ENCODE measurements around the gene JAM3. TPM values are rescaled to one million over a fixed set of nuclear protein-coding genes. Genes with fewer than 3 reads are reported as not detected.

The JAM3 gene
- total RNA-seq, 1 donor from 2014 or later: 3.9 TPM

GRCh38 chr11:134152696-134153095 lies 83.8 kb downstream of the JAM3 start:
- no peak overlapping the region for H3K4me3 Mint-ChIP-seq
- peaks cover 49% of the 10 kb centered on the region for H3K36me3 Mint-ChIP-seq (ENCODE audit: low read depth)
- H3K27ac Mint-ChIP-seq: no peak overlapping the region
- no peaks in the 10 kb centered on the region for H3K4me1 Mint-ChIP-seq (ENCODE audit: low read depth)
- H3K27me3 Mint-ChIP-seq (ENCODE audit: insufficient read depth): no peaks in the 10 kb centered on the region
- H3K9me3 Mint-ChIP-seq: no peaks in the 10 kb centered on the region
- DNase-seq (ENCODE audit: low spot score): no peak
- intact Hi-C loops (cut with micrococcal nuclease): no loop called here

GRCh38 chr11:134153147-134153905 lies 84.5 kb downstream of the JAM3 start:
- H3K27ac Mint-ChIP-seq: no peak overlapping the region
- no peaks in the 10 kb centered on the region for H3K27me3 Mint-ChIP-seq (ENCODE audit: insufficient read depth)
- no peaks in the 10 kb centered on the region for H3K9me3 Mint-ChIP-seq
- no peak overlapping the region for H3K4me3 Mint-ChIP-seq
- no peak for DNase-seq (ENCODE audit: low spot score)
- H3K4me1 Mint-ChIP-seq (ENCODE audit: low read depth): no peaks in the 10 kb centered on the region
- peaks cover 50% of the 10 kb centered on the region for H3K36me3 Mint-ChIP-seq (ENCODE audit: low read depth)
- intact Hi-C loops (cut with micrococcal nuclease): no loop called here

GRCh38 chr11:134154441-134154840 lies 85.6 kb downstream of the JAM3 start:
- no peak overlapping the region for H3K4me3 Mint-ChIP-seq
- H3K36me3 Mint-ChIP-seq (ENCODE audit: low read depth): peaks cover 57% of the 10 kb centered on the region
- H3K4me1 Mint-ChIP-seq (ENCODE audit: low read depth): no peaks in the 10 kb centered on the region

GRCh38 chr11:134155456-134155855 lies 86.6 kb downstream of the JAM3 start:
- H3K27me3 Mint-ChIP-seq (ENCODE audit: insufficient read depth): no peaks in the 10 kb centered on the region
- no peak overlapping the region for H3K4me3 Mint-ChIP-seq
- no peaks in the 10 kb centered on the region for H3K9me3 Mint-ChIP-seq
- intact Hi-C loops (cut with micrococcal nuclease): no loop called here
- H3K27ac Mint-ChIP-seq: no peak overlapping the region
- DNase-seq (ENCODE audit: low spot score): no peak
- H3K4me1 Mint-ChIP-seq (ENCODE audit: low read depth): no peaks in the 10 kb centered on the region
- peaks cover 58% of the 10 kb centered on the region for H3K36me3 Mint-ChIP-seq (ENCODE audit: low read depth)

More at GRCh38 chr11:134154441-134154840, 85.6 kb downstream of the JAM3 start:
- intact Hi-C loops (cut with micrococcal nuclease): no loop called here
- no peak overlapping the region for H3K27ac Mint-ChIP-seq
- DNase-seq (ENCODE audit: low spot score): no peak
- no peaks in the 10 kb centered on the region for H3K9me3 Mint-ChIP-seq
- H3K27me3 Mint-ChIP-seq (ENCODE audit: insufficient read depth): no peaks in the 10 kb centered on the region

GRCh38 chr11:134155946-134156865 lies 87.3 kb downstream of the JAM3 start:
- Mint-ChIP-seq H3K9me3 (no peaks in the 10 kb centered on the region), H3K36me3 (ENCODE audit: low read depth) (peaks cover 55% of the 10 kb centered on the region), H3K4me1 (ENCODE audit: low read depth) (no peaks in the 10 kb centered on the region), H3K27me3 (ENCODE audit: insufficient read depth) (no peaks in the 10 kb centered on the region), H3K27ac (no peak overlapping the region), H3K4me3 (no peak overlapping the region)
- DNase-seq (ENCODE audit: low spot score): no peak
- intact Hi-C loops (cut with micrococcal nuclease): no loop called here

GRCh38 chr11:134157451-134157850 lies 88.6 kb downstream of the JAM3 start:
- Mint-ChIP-seq H3K27ac (no peak overlapping the region), H3K4me3 (no peak overlapping the region), H3K4me1 (ENCODE audit: low read depth) (no peaks in the 10 kb centered on the region), H3K27me3 (ENCODE audit: insufficient read depth) (no peaks in the 10 kb centered on the region), H3K9me3 (no peaks in the 10 kb centered on the region), H3K36me3 (ENCODE audit: low read depth) (peaks cover 52% of the 10 kb centered on the region)
- intact Hi-C loops (cut with micrococcal nuclease): no loop called here
- DNase-seq (ENCODE audit: low spot score): no peak

- Mint-ChIP-seq H3K9me3 (no peaks in the 10 kb centered on the region), H3K27ac (no peak overlapping the region), H3K4me1 (ENCODE audit: low read depth) (no peaks in the 10 kb centered on the region), H3K4me3 (no peak overlapping the region), H3K27me3 (ENCODE audit: insufficient read depth) (no peaks in the 10 kb centered on the region), H3K36me3 (ENCODE audit: low read depth) (peaks cover 55% of the 10 kb centered on the region)
- intact Hi-C loops (cut with micrococcal nuclease): no loop called here
- DNase-seq (ENCODE audit: low spot score): no peak
Observed at GRCh38 chr11:134158023-134158422, 89.2 kb downstream of the JAM3 start.

- DNase-seq (ENCODE audit: low spot score): no peak
- H3K9me3 Mint-ChIP-seq: no peaks in the 10 kb centered on the region
- H3K4me3 Mint-ChIP-seq: no peak overlapping the region
- intact Hi-C loops (cut with micrococcal nuclease): no loop called here
- H3K27me3 Mint-ChIP-seq (ENCODE audit: insufficient read depth): no peaks in the 10 kb centered on the region
- H3K27ac Mint-ChIP-seq: no peak overlapping the region
- peaks cover 56% of the 10 kb centered on the region for H3K36me3 Mint-ChIP-seq (ENCODE audit: low read depth)
- no peaks in the 10 kb centered on the region for H3K4me1 Mint-ChIP-seq (ENCODE audit: low read depth)
Observed at GRCh38 chr11:134159652-134160051, 90.8 kb downstream of the JAM3 start.

- no peaks in the 10 kb centered on the region for H3K4me1 Mint-ChIP-seq (ENCODE audit: low read depth)
- H3K36me3 Mint-ChIP-seq (ENCODE audit: low read depth): peaks cover 54% of the 10 kb centered on the region
- no peak overlapping the region for H3K27ac Mint-ChIP-seq
- no peaks in the 10 kb centered on the region for H3K27me3 Mint-ChIP-seq (ENCODE audit: insufficient read depth)
- H3K9me3 Mint-ChIP-seq: no peaks in the 10 kb centered on the region
- intact Hi-C loops (cut with micrococcal nuclease): no loop called here
- no peak for DNase-seq (ENCODE audit: low spot score)
- H3K4me3 Mint-ChIP-seq: no peak overlapping the region
Observed at GRCh38 chr11:134164490-134165370, 95.9 kb downstream of the JAM3 start.

GRCh38 chr11:134170177-134170918 lies 101.5 kb downstream of the JAM3 start:
- Mint-ChIP-seq H3K36me3 (ENCODE audit: low read depth) (peaks cover 45% of the 10 kb centered on the region), H3K27ac (no peak overlapping the region), H3K4me1 (ENCODE audit: low read depth) (no peaks in the 10 kb centered on the region), H3K9me3 (no peaks in the 10 kb centered on the region), H3K4me3 (no peak overlapping the region), H3K27me3 (ENCODE audit: insufficient read depth) (no peaks in the 10 kb centered on the region)
- no peak for DNase-seq (ENCODE audit: low spot score)
- intact Hi-C loops (cut with micrococcal nuclease): no loop called here

GRCh38 chr11:134170919-134171281 lies 102.0 kb downstream of the JAM3 start:
- no peak overlapping the region for H3K27ac Mint-ChIP-seq

GRCh38 chr11:134171951-134172350 lies 103.1 kb downstream of the JAM3 start:
- no peak overlapping the region for H3K27ac Mint-ChIP-seq
- H3K36me3 Mint-ChIP-seq (ENCODE audit: low read depth): peaks cover 56% of the 10 kb centered on the region

More at GRCh38 chr11:134170919-134171281, 102.0 kb downstream of the JAM3 start:
- no peaks in the 10 kb centered on the region for H3K9me3 Mint-ChIP-seq
- intact Hi-C loops (cut with micrococcal nuclease): no loop called here
- H3K4me3 Mint-ChIP-seq: no peak overlapping the region
- H3K27me3 Mint-ChIP-seq (ENCODE audit: insufficient read depth): no peaks in the 10 kb centered on the region
- H3K36me3 Mint-ChIP-seq (ENCODE audit: low read depth): peaks cover 46% of the 10 kb centered on the region
- H3K4me1 Mint-ChIP-seq (ENCODE audit: low read depth): no peaks in the 10 kb centered on the region
- no peak for DNase-seq (ENCODE audit: low spot score)

More at GRCh38 chr11:134171951-134172350, 103.1 kb downstream of the JAM3 start:
- H3K9me3 Mint-ChIP-seq: no peaks in the 10 kb centered on the region
- intact Hi-C loops (cut with micrococcal nuclease): no loop called here
- no peaks in the 10 kb centered on the region for H3K27me3 Mint-ChIP-seq (ENCODE audit: insufficient read depth)
- no peak overlapping the region for H3K4me3 Mint-ChIP-seq
- DNase-seq (ENCODE audit: low spot score): no peak
- no peaks in the 10 kb centered on the region for H3K4me1 Mint-ChIP-seq (ENCODE audit: low read depth)
